Natural killer cell (primary cell): Measurements from ENCODE around the gene SLC25A21. TPM values are rescaled to one million over a fixed set of nuclear protein-coding genes. Genes with fewer than 3 reads are reported as not detected.

Experiments used
- ATAC-seq, 3 donors: fragments of 150-1000 bp in 2 of 3; fragments of 200-7000 bp in 1 of 3; cut with Tn5 transposase; 1 replicate in 1 of 3; 2 replicates in 2 of 3; pipeline ENCODE4 v1.10.0; 2021; ENCODE audit warnings: mild to moderate bottlenecking in 2 of 3, moderate library complexity in 2 of 3
- DNase-seq, 2 donors: peaks; one replicate each; pipeline versions ENCODE4 v3.0.0 to v3.0.0-alpha.2; 2013 to 2021; ENCODE audit warnings: mixed read lengths in 1 of 2
- H3K27ac ChIP-seq: one replicate; pipeline ENCODE4 v1.5.1; 2013; ENCODE audit warnings: mild to moderate bottlenecking, low read length
- H3K27me3 ChIP-seq: one replicate; pipeline ENCODE4 v1.6.1; 2013; ENCODE audit warnings: low read length; ENCODE audit not compliant: control insufficient read depth, insufficient read depth
- H3K36me3 ChIP-seq: one replicate; pipeline ENCODE4 v1.6.1; 2013; ENCODE audit warnings: low read length; ENCODE audit not compliant: control insufficient read depth, insufficient read depth
- H3K4me1 ChIP-seq: one replicate; pipeline ENCODE4 v1.6.1; 2013; ENCODE audit warnings: low read length; ENCODE audit not compliant: control insufficient read depth, insufficient read depth
- H3K4me3 ChIP-seq: one replicate; pipeline ENCODE4 v1.5.1; 2013; ENCODE audit warnings: low read length
- H3K9me3 ChIP-seq: one replicate; pipeline ENCODE4 v1.6.1; 2013; ENCODE audit warnings: low read length; ENCODE audit not compliant: control insufficient read depth, insufficient read depth
- H3K27ac Mint-ChIP-seq, 2 donors: one replicate each; pipeline ENCODE4 v1.8.0; 2022; ENCODE audit warnings: mild to moderate bottlenecking in 2 of 2, mixed read lengths in 2 of 2, moderate library complexity in 1 of 2
- H3K27me3 Mint-ChIP-seq, 2 donors: one replicate each; pipeline ENCODE4 v1.8.0; 2022; ENCODE audit warnings: low read depth in 2 of 2, mixed read lengths in 2 of 2
- H3K36me3 Mint-ChIP-seq: one replicate; pipeline ENCODE4 v1.8.0; 2022; ENCODE audit warnings: mixed read lengths
- H3K4me1 Mint-ChIP-seq, 2 donors: one replicate each; pipeline ENCODE4 v1.8.0; 2022; ENCODE audit warnings: mixed read lengths in 2 of 2
- H3K4me3 Mint-ChIP-seq: one replicate; pipeline ENCODE4 v1.8.0; 2022; ENCODE audit warnings: mild to moderate bottlenecking, moderate library complexity, mixed read lengths
- H3K9me3 Mint-ChIP-seq, 2 donors: one replicate each; pipeline ENCODE4 v1.8.0; 2022; ENCODE audit warnings: mixed read lengths in 2 of 2
- WGBS: methylation state at CpG from one replicate; pipeline ENCODE4 v1.1.7; 2013; ENCODE audit warnings: missing lambda C conversion rate; ENCODE audit not compliant: insufficient coverage; 5-methylcytosine and 5-hydroxymethylcytosine counted together
- intact Hi-C: fragments of 100-400 bp; cut with micrococcal nuclease; formaldehyde crosslinking; loops from one replicate; pipeline ENCODE4 v1.14.2; 2022
- total RNA-seq, 4 donors: library from RNA; stranded (reverse); fragments of 120-200 nt in 1 of 4; gene quantifications; one replicate each; pipeline versions ENCODE4 v1.2.3 to v1.2.4, GENCODE V29; 2013 to 2022
- TF ChIP-seq, protein P1 (sequence below): fragments of 200-600 bp; IDR thresholded peaks from one replicate; pipeline ENCODE4 v1.8.0; 2022; ENCODE audit warnings: antibody characterized with exemption

SLC25A21 gene
- total RNA-seq, 3 donors from 2014 or later (not counting 1 experiment from before 2014, with no cell fraction given): not detected

DNA sequence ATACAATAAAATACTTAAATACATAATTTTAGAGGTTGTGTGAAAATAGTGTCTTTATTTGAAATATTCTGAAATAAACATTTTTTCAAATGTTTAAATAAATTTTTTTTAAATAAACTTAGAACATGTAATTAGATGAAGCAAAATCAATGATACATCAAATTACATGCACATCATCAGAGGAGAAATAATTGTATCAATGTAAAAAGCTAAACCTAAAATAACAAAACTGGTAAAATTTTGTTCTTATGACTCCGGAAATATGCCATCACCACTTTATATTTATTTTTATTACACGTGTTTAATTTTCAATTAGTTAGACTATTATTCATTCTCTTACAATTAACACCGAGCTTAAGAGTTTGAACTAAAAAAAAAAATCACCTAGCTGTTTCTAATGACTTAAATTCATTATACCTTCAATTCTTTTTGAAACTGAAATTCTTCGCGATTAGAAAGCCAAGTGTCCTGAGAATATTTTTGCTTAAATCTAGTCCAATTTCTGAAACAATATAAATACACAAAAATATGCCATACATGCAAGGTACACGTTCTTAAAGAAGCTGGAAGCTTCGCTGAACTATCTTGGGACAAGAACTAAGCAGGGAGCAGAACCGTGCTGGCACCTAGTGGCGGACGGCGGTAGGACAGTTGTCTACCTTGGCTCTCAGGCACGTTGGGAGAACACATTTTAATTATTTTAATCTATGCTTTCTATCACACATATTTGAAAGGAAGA lies 230.5 kb downstream of the SLC25A21 start:
- intact Hi-C loops: no loop called here
- H3K4me3 Mint-ChIP-seq: no peak overlapping the region
- no peaks in the 10 kb centered on the region for H3K4me1 Mint-ChIP-seq
- Histone ChIP-seq H3K4me3 (no peak overlapping the region), H3K9me3 (no peaks in the 10 kb centered on the region), H3K27ac (no peak overlapping the region), H3K4me1 (no peaks in the 10 kb centered on the region), H3K36me3 (no peaks in the 10 kb centered on the region), H3K27me3 (no peaks in the 10 kb centered on the region)
- WGBS: 7% methylated on average over 7 of the region's 12 CpGs
- ATAC-seq (peak in 1 of 3 donors; percentile 55), DNase-seq (peak in 1 of 2 donors; percentile 34)
- H3K36me3 Mint-ChIP-seq: no peaks in the 10 kb centered on the region
- no peaks in the 10 kb centered on the region for H3K9me3 Mint-ChIP-seq
- TF ChIP-seq, protein P1, sequence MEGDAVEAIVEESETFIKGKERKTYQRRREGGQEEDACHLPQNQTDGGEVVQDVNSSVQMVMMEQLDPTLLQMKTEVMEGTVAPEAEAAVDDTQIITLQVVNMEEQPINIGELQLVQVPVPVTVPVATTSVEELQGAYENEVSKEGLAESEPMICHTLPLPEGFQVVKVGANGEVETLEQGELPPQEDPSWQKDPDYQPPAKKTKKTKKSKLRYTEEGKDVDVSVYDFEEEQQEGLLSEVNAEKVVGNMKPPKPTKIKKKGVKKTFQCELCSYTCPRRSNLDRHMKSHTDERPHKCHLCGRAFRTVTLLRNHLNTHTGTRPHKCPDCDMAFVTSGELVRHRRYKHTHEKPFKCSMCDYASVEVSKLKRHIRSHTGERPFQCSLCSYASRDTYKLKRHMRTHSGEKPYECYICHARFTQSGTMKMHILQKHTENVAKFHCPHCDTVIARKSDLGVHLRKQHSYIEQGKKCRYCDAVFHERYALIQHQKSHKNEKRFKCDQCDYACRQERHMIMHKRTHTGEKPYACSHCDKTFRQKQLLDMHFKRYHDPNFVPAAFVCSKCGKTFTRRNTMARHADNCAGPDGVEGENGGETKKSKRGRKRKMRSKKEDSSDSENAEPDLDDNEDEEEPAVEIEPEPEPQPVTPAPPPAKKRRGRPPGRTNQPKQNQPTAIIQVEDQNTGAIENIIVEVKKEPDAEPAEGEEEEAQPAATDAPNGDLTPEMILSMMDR: peak; percentile 81
- H3K27ac Mint-ChIP-seq: no peak overlapping the region
- H3K27me3 Mint-ChIP-seq: no peaks in the 10 kb centered on the region

DNA sequence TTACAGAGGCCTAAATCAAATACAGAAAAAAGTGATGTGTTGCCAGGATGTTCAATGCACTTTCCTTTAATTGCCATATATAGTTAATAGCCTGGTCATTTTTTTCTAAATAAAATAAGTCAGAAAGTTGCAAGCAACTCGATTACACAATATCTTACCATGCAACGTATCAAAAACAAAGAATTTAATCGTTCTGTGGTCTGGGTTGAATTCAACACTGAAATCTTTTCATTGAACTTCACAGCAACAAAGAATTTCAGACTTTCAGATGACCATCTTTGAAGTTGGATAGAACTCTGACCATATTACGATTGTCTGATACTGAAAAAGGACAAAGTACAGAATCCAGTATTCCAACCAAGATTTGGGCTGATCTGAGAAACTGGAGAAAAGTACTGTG lies 231.9 kb downstream of the SLC25A21 start:
- ATAC-seq (no peak), DNase-seq (no peak)
- no peak overlapping the region for H3K27ac Mint-ChIP-seq
- no peak overlapping the region for H3K4me3 ChIP-seq
- no peak overlapping the region for H3K27ac ChIP-seq
- TF ChIP-seq, protein P1: no peak
- H3K9me3 ChIP-seq: no peaks in the 10 kb centered on the region
- intact Hi-C loops: no loop called here
- no peaks in the 10 kb centered on the region for H3K4me1 ChIP-seq
- H3K4me3 Mint-ChIP-seq: no peak overlapping the region
- H3K27me3 ChIP-seq: no peaks in the 10 kb centered on the region
- no peaks in the 10 kb centered on the region for H3K36me3 Mint-ChIP-seq
- no peaks in the 10 kb centered on the region for H3K9me3 Mint-ChIP-seq
- H3K36me3 ChIP-seq: no peaks in the 10 kb centered on the region
- no peaks in the 10 kb centered on the region for H3K4me1 Mint-ChIP-seq
- no peaks in the 10 kb centered on the region for H3K27me3 Mint-ChIP-seq
- WGBS: 52% methylated on average over 4 of the region's 4 CpGs

DNA sequence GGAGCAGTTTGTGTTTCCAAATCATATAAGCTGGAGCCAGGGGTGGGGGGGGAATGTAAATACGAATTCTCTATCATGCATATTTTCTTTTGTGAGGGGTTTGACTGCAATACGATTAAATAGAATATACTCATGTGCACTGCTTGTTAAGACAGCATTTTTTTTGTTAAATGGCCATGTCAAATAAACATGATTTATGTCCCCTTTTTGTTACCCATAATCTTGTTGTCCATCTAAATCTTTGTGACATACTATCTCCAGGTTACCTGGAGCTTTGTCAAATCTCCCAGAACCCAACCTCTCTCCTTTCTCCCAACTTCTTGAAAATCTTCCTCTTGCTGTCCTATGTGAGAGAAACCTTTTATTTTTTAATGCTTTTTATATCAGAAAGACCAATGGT lies 233.1 kb downstream of the SLC25A21 start:
- Mint-ChIP-seq H3K27me3 (no peaks in the 10 kb centered on the region), H3K4me1 (no peaks in the 10 kb centered on the region), H3K9me3 (no peaks in the 10 kb centered on the region), H3K27ac (no peak overlapping the region), H3K36me3 (no peaks in the 10 kb centered on the region), H3K4me3 (no peak overlapping the region)
- Histone ChIP-seq H3K27me3 (no peaks in the 10 kb centered on the region), H3K4me3 (no peak overlapping the region), H3K27ac (no peak overlapping the region), H3K36me3 (no peaks in the 10 kb centered on the region), H3K4me1 (no peaks in the 10 kb centered on the region), H3K9me3 (no peaks in the 10 kb centered on the region)
- ATAC-seq: no peak
- intact Hi-C loops: no loop called here
- no peak for DNase-seq
- WGBS: 50% methylated on average over 1 of the region's 2 CpGs
- TF ChIP-seq, protein P1: no peak

DNA sequence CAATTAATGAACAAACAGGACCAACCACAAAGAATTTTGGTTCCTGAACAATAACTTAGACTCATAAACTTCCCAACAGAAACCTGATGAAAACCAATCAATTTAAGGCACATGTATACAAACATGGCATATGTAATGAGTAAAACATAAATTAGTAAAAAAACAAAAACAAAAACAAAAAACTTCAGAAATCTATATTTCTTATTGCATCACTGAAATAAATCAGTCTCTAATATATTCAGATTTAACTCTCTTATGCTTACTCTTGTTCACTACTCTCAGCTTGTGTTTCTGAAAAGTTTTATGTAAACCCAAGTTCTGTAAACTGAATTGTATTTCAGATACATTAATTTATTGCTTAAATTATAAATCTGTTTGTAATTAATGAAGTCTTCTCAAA lies 233.7 kb downstream of the SLC25A21 start:
- Mint-ChIP-seq H3K36me3 (no peaks in the 10 kb centered on the region), H3K27me3 (no peaks in the 10 kb centered on the region), H3K4me3 (no peak overlapping the region), H3K4me1 (no peaks in the 10 kb centered on the region), H3K27ac (no peak overlapping the region), H3K9me3 (no peaks in the 10 kb centered on the region)
- Histone ChIP-seq H3K9me3 (no peaks in the 10 kb centered on the region), H3K36me3 (no peaks in the 10 kb centered on the region), H3K27ac (no peak overlapping the region), H3K4me1 (no peaks in the 10 kb centered on the region), H3K27me3 (no peaks in the 10 kb centered on the region), H3K4me3 (no peak overlapping the region)
- TF ChIP-seq, protein P1: no peak
- intact Hi-C loops: no loop called here
- ATAC-seq (no peak), DNase-seq (no peak)
